HG03064 (cell line): Measurements from ENCODE around the gene TRIM65.
"Not testable (repeated sequence)": the region's sequence is repeated elsewhere in the genome, so short reads cannot be mapped to it uniquely, and the experiment has no call there.

ENCODE experiments used
- ATAC-seq: cut with Tn5 transposase; IDR thresholded peaks from one replicate; pipeline ENCODE4 v1.9.1; 2021; ENCODE audit warnings: low read depth; ENCODE audit not compliant: unreplicated experiment

TRIM65 gene

DNA sequence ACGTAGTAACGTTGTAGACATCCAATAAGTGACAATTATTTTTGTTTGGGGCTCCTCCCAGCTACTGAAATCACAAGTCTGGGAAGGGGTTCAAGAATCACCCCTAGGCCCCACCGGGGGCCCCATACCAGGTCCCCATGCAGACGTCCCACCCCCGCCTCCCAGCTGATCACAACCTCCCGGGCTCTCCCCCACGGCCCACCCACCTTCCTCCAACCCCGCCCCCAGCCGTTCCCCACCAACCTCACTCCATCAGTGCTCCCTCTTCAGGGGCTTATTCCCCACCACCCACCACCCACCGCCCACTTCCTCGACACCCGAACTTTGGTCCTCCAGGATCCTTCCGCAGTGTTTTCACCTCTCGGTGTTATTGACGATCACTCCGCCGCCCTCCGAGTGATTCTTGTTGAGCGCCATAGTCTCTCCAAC lies 41.9 kb downstream of the TRIM65 start:
- ATAC-seq = no peak

- ATAC-seq = no peak
These were observed 42.5 kb downstream of the TRIM65 start for GRCh38 chr17:75854101-75854748.

- ATAC-seq = no peak
These were observed 43.3 kb downstream of the TRIM65 start for GRCh38 chr17:75853433-75853832.

- ATAC-seq = not testable (repeated sequence)
These were observed 45.1 kb downstream of the TRIM65 start for GRCh38 chr17:75851693-75851991.

- no peak for ATAC-seq
These were observed 45.6 kb downstream of the TRIM65 start for GRCh38 chr17:75850928-75851692.

DNA sequence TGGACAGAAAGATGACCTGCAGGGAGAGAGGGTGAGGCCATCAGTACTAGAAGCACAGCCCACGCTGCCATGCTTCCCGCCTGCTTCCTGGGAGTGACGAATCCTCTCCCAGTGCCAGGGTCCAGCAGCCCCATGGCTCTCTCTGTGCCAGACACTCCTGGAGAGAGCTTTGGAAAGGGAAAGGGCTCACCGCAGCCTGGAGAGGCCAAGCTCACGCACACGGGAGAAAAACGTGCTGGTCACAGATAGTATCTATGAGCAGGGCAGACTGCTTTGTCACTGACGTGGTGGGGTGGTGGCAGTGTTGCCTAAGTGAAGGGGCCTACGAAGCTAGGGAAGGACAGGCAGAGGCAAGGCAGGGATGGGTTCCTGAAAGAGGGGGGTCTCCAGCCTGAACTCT lies 47.0 kb downstream of the TRIM65 start:
- no peak for ATAC-seq

DNA sequence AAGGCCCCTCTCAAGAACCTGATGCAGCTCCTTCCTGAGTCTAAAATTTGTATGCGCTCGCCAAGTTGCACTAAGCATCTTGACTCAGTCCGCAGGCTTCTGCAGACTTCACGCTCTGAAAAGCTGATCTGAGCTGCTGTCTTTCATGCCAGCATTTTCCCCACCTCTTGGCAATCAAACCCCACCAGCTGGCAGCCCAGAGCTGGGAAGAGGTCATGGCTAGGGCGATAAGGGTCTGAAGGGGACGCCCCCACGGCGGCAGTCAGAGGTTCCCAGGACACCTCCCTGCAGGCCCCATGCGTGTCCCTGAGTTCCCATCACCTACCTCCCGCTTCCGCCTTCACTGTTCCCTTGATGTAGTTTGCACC lies 47.5 kb downstream of the TRIM65 start:
- ATAC-seq = no peak

- ATAC-seq = no peak
These were observed 48.0 kb downstream of the TRIM65 start for GRCh38 chr17:75848523-75849278.

- ATAC-seq = no peak
These were observed 48.9 kb downstream of the TRIM65 start for GRCh38 chr17:75847614-75848522.

GRCh38 chr17:75846692-75847613 lies 49.8 kb downstream of the TRIM65 start:
- no peak for ATAC-seq

GRCh38 chr17:75845933-75846691 lies 50.6 kb downstream of the TRIM65 start:
- no peak for ATAC-seq

- no peak for ATAC-seq
These were observed 51.6 kb downstream of the TRIM65 start for GRCh38 chr17:75845058-75845711.

GRCh38 chr17:75844530-75845057 lies 52.2 kb downstream of the TRIM65 start:
- no peak for ATAC-seq

GRCh38 chr17:75843577-75844529 lies 52.9 kb downstream of the TRIM65 start, which contains the start of gene UNC13D:
Gene UNC13D, minus strand, starts transcription at chr17:75844404. Its CDS starts 67 bp downstream, at chr17:75844337.
- ATAC-seq = no peak

DNA sequence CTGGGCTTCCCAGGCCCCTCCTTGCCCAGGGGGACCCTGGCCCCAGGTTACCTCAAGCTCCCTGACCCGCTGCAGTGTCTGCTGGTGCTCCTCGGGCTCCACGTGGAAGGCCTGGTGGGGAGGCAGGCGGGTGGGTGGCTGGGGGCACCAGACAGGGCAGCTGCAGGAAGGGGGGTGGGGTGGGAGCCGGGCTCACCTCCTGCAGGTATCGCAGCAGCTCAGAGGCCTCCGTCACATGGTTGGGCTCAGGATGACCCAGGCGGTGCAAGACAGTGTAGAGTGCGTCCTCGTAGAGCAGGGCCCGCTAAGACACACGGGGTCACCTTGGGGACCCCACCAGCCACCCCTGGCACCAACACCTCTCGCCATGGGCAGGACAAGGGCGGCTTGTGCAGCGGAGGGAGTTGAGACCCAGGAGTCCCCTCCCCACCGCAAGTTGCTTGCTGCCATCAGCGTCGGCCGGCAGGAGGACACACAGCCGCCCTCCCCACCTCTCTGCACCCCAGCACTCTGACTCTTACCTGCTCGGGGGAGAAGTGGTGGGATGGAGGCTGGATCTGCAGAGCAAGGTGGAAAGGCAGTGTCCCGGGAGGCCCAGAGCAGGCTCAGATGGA lies 53.7 kb downstream of the TRIM65 start:
- no peak for ATAC-seq

- no peak for ATAC-seq
These were observed 54.3 kb downstream of the TRIM65 start for GRCh38 chr17:75842411-75842810.

- ATAC-seq = no peak
These were observed 56.0 kb downstream of the TRIM65 start for GRCh38 chr17:75840799-75841164.
